Muscle of leg (tissue), 11 donors: ENCODE measurements around the gene RAD51B. TPM values are rescaled to one million over a fixed set of nuclear protein-coding genes. Genes with fewer than 3 reads are reported as not detected.

Source experiments
- DNase-seq: peaks from one replicate; pipeline ENCODE4 v3.0.0; 2013
- H3K27ac ChIP-seq: one replicate; pipeline ENCODE4 v1.5.1; 2013; ENCODE audit warnings: mild to moderate bottlenecking, low read length, control low read depth
- H3K27me3 ChIP-seq: one replicate; pipeline ENCODE4 v1.6.1; 2013; ENCODE audit warnings: low read length; ENCODE audit not compliant: control insufficient read depth, insufficient read depth
- H3K36me3 ChIP-seq: one replicate; pipeline ENCODE4 v1.6.1; 2013; ENCODE audit warnings: low read length; ENCODE audit not compliant: control insufficient read depth, insufficient read depth
- H3K4me1 ChIP-seq: one replicate; pipeline ENCODE4 v1.6.1; 2013; ENCODE audit warnings: low read length; ENCODE audit not compliant: control insufficient read depth, insufficient read depth
- H3K4me3 ChIP-seq: one replicate; pipeline ENCODE4 v1.5.1; 2013; ENCODE audit warnings: low read length, control low read depth
- H3K9me3 ChIP-seq: replicated peaks from 2 replicates; pipeline ENCODE4 v1.6.1; 2013; ENCODE audit warnings: low read depth, low read length; ENCODE audit not compliant: control insufficient read depth
- WGBS: methylation state at CpG from one replicate; pipeline ENCODE4 v1.1.5; 2013; ENCODE audit warnings: missing lambda C conversion rate; ENCODE audit not compliant: insufficient coverage; 5-methylcytosine and 5-hydroxymethylcytosine counted together
- polyA plus RNA-seq, 8 donors: library from polyadenylated mRNA; unstranded; fragments of 120-200 nt; gene quantifications; one replicate each; pipeline versions ENCODE4 v1.2.1 to v1.2.3, GENCODE V29; 2013; ENCODE audit warnings: inconsistent platforms in 1 of 8, low replicate concordance in 1 of 8; ENCODE audit not compliant: insufficient read length in 8 of 8, insufficient read depth in 1 of 8
- total RNA-seq: library from RNA; stranded (reverse); fragments of 120-200 nt; gene quantifications from one replicate; pipeline ENCODE4 v1.2.4, GENCODE V29; 2013

Gene RAD51B
- total and polyA plus RNA-seq, 9 donors: 6.0 to 16.5 (median 7.2) TPM

DNA sequence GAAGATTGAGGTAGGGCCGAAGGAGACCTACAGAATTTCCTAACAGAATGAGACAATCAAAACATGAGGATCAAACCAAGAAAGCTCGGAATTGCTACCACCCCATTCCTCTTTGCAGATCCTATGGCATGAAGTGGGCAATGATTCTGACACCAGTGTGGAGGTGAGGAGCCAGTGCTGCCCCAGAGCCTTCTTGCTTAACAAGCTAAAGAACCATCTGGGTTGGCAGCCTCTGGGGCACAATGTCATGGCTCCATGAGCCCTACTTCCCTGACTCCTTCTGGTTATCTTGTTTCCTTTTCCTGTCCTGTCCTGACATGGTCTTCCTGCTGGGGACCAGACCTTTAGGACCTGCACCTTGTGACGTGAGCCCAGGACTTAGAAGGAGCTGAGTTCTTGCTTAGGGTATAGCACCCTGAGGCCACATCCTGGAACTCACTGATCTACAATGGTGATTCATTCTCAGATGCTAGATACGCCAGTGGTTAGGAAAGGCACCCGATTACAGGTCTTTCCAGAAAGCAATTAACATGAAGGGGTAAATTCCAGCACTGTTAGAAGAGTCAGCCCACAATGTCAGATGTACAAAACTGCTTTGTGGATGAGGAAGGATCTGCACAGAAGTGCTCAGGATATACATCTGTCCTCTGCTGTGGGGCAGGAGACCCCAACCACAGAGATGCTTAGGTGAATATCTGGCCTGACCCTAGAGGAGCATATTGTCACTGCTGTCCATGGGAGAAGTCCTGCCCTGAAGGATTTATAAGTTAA, 649.0 kb downstream of the RAD51B start:
- no peaks in the 10 kb centered on the region for H3K9me3 ChIP-seq
- H3K36me3 ChIP-seq: no peaks in the 10 kb centered on the region
- no peak for DNase-seq
- 100% methylated on average over 3 of the region's 5 CpGs for WGBS
- H3K4me3 ChIP-seq: no peak overlapping the region
- no peak overlapping the region for H3K27ac ChIP-seq
- H3K4me1 ChIP-seq: peaks cover 15% of the 10 kb centered on the region
- no peaks in the 10 kb centered on the region for H3K27me3 ChIP-seq

DNA sequence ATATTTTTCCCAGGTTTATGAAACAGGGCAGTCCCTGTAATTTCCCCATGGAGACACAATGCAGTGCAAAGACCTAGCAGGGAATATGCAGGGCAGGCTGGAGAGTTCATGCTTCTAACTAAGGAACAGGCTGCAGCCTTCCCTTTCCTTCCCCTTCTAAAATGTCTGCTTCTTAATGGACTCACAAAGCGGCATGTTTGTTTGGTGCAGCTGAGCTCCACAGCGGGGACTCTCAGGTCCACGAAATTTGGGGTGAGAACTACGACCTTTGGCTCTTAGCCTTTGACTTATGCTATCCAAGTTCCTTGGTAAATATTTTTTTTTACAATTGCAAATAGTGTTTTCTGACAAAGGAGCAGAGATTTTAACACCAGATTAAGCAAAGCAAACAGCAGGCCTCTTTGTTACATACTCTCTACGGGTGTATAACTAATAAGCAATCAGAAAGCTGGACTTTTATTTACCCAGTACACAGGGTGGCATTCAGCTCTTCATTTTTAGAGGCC, 649.7 kb downstream of the RAD51B start:
- no peak for DNase-seq
- Histone ChIP-seq H3K9me3 (no peaks in the 10 kb centered on the region), H3K4me3 (no peak overlapping the region), H3K27me3 (no peaks in the 10 kb centered on the region), H3K36me3 (no peaks in the 10 kb centered on the region), H3K27ac (no peak overlapping the region), H3K4me1 (peaks cover 15% of the 10 kb centered on the region)
- WGBS: no CpG with 5 or more reads among the region's 5 CpGs

DNA sequence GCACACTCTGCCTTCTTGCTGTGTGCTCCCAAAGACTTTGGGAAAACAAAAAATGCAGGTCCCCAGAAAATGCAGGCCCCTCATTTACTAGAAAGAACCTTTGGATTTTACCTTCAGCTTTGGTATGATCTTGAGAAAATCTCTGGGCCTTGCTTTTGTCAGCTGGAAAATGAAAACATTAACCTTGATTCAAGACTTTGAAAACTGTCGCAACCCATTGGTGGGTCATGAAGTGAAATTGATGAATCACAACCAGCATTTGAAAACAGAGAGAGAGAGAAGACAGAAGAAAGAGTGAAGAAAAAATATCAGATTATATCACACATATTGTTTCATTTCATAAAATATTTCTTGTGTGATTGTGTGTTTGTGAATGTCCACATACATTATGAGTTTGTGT, 650.8 kb downstream of the RAD51B start:
- DNase-seq: no peak
- Histone ChIP-seq H3K27me3 (no peaks in the 10 kb centered on the region), H3K36me3 (no peaks in the 10 kb centered on the region), H3K4me1 (peaks cover 15% of the 10 kb centered on the region), H3K4me3 (no peak overlapping the region), H3K9me3 (no peaks in the 10 kb centered on the region), H3K27ac (no peak overlapping the region)
- WGBS: no CpG with 5 or more reads among the region's 1 CpG

DNA sequence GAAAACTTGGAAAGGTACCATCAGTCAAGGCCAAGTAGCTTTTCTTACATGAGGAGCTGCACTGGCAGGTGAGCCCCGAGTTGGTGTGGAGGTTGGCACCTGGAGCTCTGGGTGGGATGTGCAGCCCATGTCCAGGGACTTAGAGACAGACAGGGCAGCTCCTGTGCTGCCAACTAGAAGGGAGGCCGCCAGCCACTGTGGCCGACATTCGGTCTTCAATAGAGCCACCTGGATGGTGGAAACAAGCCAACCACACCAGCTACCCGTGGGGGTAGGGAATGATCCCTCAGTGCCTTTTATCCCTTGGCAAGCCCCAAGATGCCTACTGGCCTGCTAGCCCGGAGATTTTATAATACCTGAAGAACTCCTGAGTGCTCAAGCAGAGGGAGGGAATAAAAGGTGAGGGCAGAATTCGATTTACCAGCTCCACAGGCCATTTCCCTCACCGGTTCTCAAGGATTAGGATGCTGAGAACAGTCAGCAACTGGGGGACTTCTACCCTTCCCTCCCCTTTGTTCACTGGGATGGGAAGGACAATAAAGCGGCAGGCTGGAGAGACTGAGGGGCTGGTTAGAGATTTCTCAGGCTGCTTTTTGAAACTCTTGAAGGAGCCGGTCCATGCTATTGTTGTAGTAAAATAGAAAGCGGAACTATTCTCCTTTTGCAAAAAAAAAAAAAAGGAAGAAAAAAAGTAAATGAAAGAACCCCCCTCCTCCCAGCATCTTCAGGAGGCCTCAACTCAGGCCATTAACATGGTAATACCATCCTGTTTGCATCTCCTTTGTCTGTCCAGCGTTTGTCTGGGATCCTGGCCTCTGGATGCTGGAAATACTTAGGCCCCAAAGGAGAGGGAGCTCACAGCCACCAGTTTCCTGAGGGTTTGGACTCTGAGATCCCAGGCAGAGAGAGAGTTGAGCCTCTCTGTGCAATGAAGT, 651.7 kb downstream of the RAD51B start:
- no peak overlapping the region for H3K4me3 ChIP-seq
- H3K27ac ChIP-seq: no peak overlapping the region
- no peaks in the 10 kb centered on the region for H3K9me3 ChIP-seq
- DNase-seq: no peak
- H3K27me3 ChIP-seq: no peaks in the 10 kb centered on the region
- 67% methylated on average over 6 of the region's 12 CpGs for WGBS
- peaks cover 14% of the 10 kb centered on the region for H3K4me1 ChIP-seq
- H3K36me3 ChIP-seq: no peaks in the 10 kb centered on the region

DNA sequence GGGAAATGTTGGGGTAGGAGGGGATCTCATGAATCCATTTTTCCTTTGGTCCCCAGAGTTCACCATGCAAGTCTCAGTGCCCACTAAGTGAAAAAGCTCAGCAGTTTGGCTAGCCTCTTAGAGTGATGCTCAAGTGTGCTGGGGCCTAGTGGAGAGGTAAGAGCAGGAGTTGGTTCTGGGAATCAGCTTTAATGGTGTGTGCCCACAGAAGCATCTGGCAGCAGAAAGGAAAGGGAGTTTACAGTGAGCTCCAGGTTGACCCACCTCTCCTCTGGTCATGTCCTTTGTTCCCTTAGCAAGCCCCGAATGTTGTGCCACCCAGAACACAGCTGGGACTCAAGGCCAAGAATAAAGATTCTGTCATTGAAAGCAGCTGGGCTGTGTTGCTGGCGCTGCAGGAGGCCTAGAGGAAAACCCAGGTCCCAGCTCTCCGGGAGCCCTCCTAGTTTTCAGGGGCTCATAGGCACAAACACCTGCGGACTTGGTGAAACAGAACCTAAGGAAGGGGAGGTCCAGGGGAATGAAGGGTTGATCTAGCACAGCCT, 652.5 kb downstream of the RAD51B start:
- Histone ChIP-seq H3K27ac (no peak overlapping the region), H3K4me1 (peaks cover 13% of the 10 kb centered on the region), H3K9me3 (no peaks in the 10 kb centered on the region), H3K4me3 (no peak overlapping the region), H3K36me3 (no peaks in the 10 kb centered on the region), H3K27me3 (no peaks in the 10 kb centered on the region)
- WGBS: 80% methylated on average over 4 of the region's 4 CpGs
- no peak for DNase-seq

DNA sequence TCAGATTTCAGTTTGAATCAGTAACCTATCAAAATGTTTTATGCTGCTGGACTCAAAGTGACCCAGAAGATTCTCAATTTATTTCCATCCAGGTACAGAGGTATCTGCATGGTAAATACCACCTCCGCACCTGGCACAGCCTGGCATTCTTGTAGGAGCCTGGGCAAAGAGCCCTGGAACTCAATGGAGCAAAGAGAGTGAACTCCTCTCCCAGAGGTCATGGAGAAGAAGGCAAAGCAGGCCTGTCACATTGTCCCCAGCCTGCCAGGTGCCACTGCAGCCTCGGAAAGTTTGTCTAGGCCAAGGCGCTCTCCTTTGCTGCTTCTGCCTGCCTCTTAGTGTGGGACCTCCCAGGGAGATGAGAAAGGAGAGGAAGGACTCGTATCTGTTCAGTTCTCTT, 653.5 kb downstream of the RAD51B start:
- Histone ChIP-seq H3K27me3 (no peaks in the 10 kb centered on the region), H3K9me3 (no peaks in the 10 kb centered on the region), H3K36me3 (no peaks in the 10 kb centered on the region), H3K27ac (no peak overlapping the region), H3K4me3 (no peak overlapping the region), H3K4me1 (peaks cover 13% of the 10 kb centered on the region)
- DNase-seq: no peak
- WGBS: 40% methylated on average over 1 of the region's 4 CpGs

- H3K9me3 ChIP-seq: no peaks in the 10 kb centered on the region
- H3K4me1 ChIP-seq: peaks cover 13% of the 10 kb centered on the region
- no peaks in the 10 kb centered on the region for H3K36me3 ChIP-seq
- H3K27me3 ChIP-seq: no peaks in the 10 kb centered on the region
- H3K4me3 ChIP-seq: no peak overlapping the region
- no peak for DNase-seq
- H3K27ac ChIP-seq: no peak overlapping the region
- no CpG with 5 or more reads among the region's 2 CpGs for WGBS
Observed at GRCh38 chr14:68473794-68474193, 654.2 kb downstream of the RAD51B start.

GRCh38 chr14:68474741-68475140, 655.2 kb downstream of the RAD51B start:
- H3K4me3 ChIP-seq: no peak overlapping the region
- no peaks in the 10 kb centered on the region for H3K36me3 ChIP-seq
- H3K4me1 ChIP-seq: peaks cover 13% of the 10 kb centered on the region
- no peaks in the 10 kb centered on the region for H3K9me3 ChIP-seq
- WGBS: no CpG with 5 or more reads among the region's 4 CpGs
- no peak overlapping the region for H3K27ac ChIP-seq
- DNase-seq: no peak
- H3K27me3 ChIP-seq: no peaks in the 10 kb centered on the region

DNA sequence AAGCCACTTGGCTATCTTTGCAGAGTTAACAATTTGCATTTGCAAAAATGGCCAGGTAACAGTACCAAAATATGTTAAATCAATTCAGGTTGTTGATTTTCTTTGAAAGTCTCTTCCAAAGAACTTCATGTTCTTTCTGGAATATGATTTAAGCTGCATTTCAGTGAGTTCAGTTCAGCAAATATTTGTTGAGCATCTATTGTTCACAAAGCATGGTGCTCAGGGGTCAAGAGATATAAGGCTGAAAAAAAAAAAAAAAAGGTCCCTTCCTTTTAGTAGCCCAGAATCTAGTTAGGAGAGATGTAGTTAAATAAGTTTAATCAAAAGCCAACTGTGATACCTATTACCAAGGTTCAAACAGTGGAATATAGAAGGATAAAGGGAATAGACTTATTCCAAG, 656.2 kb downstream of the RAD51B start:
- Histone ChIP-seq H3K36me3 (no peaks in the 10 kb centered on the region), H3K4me1 (peaks cover 13% of the 10 kb centered on the region)

More for the DNA sequence above, 656.2 kb downstream of the RAD51B start:
- DNase-seq: no peak
- no peaks in the 10 kb centered on the region for H3K27me3 ChIP-seq
- no peak overlapping the region for H3K27ac ChIP-seq
- no peak overlapping the region for H3K4me3 ChIP-seq
- no peaks in the 10 kb centered on the region for H3K9me3 ChIP-seq
